ENCODE data around the gene BAIAP3. TPM values are rescaled to one million over a fixed set of nuclear protein-coding genes. Genes with fewer than 3 reads are reported as not detected.

Gene BAIAP3
- total and polyA plus RNA-seq, 2 of the 8 experiments (the other 6 are each of a cell fraction or from before 2014, with no cell fraction given), result 2.9 to 6.8 TPM

GRCh38 chr16:1319041-1319440 is 14.4 kb upstream of the BAIAP3 start (continued):
- peak in 1 of 3 experiments; percentile 25; a peak in 2 of 4 replicates for TF ChIP-seq CTCF (IDR thresholded peaks at IDR 0.05; ENCODE audit: control extremely low read depth in 1 of 3, insufficient read depth in 1 of 3, low read depth in 1 of 3, low read length in 3 of 3)
